ENCODE measurements around the gene PSMB10.
"Not testable (repeated sequence)": the region's sequence is repeated elsewhere in the genome, so short reads cannot be mapped to it uniquely, and the experiment has no call there.

The PSMB10 gene

DNA sequence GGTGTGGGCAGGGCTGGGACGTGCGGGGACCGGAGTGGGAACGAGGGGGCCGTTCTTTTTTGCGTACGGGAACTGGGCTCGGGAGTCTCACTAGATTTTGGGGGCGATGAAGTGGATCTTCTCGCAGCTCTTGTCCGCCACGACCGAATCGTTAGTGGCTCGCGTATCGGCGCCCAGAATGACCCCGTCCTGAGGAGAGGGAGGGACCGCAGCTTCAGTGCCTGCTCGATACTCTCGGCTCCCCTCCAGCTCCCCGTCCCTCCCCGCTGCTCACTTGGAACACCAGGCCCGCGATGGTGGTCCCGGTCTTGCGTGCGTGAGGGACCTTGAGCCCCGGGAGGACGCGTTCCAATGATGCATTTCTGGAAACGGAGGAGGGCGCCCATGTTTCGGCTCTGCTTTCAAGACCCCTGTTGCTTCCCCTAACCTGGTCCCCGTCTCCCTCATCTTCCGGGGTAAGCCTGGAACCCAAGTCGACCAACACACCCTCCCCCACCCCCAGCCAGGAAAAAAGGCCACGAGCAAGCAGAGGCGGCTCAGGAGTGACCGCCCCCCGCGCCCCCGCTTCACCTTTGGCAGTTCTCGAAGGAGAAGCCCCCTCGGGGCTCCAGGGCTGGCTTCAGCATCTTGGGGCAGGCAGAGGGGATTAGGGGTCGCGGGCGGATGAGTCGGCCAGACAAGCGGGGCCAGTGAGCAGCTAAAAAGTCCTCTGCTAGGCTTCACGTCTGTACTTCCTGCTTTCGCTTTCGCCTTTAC is at the start of gene PSMB10:
TSS of gene PSMB10 (minus strand) at position 727 of the 756 bp plus-strand sequence. CDS start at position 626, 101 bp downstream.
- no peak for DNase-seq

DNA sequence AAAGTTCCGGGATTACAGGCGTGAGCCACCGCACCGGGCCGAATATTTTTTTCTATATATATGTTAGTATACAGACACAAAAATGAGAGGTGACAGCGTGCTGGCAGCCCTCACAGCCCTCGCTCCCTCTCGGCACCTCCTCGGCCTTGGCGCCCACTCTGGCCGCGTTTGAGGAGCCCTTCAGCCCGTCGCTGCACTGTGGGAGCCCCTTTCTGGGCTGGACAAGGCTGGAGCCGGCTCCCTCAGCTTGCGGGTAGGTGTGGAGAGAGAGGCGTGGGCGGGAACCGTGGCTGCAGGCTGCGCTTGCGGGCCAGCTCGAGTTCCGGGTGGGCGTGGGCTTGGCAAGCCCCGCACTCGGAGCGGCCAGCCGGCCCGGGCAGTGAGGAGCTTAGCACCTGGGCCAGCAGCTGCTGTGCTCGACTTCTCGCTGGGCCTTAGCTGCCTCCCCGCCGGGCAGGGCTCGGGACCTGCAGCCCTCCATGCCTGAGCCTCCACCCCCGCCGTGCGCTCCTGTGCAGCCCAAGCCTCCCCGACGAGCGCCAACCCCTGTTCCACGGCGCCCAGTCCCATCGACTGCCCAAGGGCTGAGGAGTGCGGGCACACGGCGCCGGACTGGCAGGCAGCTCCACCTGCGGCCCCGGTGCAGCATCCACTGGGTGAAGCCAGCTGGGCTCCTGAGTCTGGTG is 45.5 kb upstream of the PSMB10 start:
- DNase-seq = no peak

DNA sequence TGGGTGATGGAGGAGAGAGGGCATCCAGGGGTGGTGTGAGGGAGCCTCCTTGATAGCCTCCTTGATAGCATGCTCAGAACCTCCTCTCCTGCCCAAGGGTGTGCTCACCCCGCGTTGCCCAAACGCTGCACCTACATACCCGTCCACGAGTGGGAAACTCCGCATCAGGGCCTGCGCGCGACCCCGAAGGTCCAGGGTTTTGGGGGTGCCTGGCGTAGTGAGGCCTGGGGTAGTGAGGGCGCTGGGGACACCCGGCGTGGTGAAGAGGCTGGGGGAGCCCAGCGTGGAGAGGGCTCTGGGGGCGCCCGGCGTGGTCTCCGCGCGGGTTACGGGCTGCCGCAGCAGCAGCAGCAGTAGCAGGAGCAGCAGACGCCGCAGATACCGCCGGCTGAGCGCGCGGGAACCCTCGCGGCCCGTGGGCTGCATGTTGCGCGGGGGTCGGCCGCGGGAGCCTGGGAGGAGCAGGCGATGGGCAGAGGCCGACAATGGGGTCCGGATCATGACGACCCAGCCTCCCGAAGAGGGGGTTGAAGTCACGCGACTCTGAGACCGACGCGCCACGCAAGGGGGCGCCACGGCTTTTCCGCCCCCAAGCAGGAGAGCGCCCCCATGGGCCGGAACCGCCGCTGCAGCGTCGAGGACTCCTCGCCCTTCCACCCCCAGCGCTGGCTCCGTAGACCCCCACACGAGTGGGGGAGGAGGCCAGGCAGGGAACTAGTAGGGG is 43.5 kb upstream of the PSMB10 start, which contains the start of gene DPEP3:
TSS of gene DPEP3 (minus strand) at position 545 of the 724 bp plus-strand sequence. CDS start at position 426, 119 bp downstream.
- DNase-seq = peak; percentile 11

DNA sequence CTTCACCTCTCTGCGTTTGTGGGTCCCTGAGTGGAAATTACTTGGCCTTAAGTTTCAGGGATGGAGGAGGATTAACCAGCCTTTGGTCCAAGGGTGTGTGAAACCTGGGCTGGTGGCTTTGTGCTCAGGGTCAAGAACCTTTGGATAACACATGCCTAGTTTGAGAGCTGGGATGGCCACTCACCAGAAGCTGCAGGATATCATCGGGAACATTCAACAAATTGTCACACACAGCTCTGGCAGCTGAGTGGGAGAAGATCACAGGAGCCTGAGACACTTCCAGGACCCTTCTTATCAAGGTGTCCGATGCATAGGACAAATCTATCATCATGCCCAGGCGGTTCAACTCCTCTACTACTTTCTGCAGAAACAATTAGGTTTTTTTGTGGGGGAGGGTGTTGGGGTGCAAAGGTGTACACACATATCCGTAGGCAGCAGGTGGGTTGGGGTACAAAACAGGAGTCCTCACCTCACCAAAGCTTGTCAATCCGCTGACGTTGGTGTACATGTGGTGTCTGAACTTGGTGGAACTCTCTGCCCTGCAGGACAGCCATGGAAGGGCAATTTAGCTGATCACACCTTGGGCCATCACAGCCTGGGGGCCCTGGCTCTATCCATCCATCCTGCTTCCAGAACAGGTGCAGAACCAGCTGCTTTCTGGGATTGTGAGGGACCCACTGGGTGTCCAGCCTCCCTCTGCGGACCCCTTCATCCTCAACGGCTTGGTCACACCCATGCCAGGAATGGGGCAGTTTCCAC is 41.0 kb upstream of the PSMB10 start:
- no peak for DNase-seq

DNA sequence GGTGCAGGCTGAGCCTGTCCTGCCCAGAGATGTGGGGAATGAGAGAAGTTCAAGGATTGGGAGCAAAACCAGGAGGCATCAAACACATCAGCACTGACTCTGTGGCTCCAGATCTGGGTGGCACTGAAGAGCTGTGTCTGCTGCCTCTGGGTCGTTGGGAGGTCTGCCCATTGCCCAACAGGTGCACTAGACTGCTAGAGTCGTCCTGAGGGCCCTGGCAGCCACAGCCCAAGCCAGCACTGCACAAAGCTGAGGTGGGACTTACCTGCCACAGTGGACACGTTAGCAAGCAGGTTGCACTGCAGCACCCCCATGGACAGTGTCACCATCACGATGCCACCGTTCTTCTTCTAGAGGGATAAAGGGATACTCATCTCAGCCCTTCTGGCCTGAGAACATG is 40.4 kb upstream of the PSMB10 start:
- DNase-seq = no peak

DNA sequence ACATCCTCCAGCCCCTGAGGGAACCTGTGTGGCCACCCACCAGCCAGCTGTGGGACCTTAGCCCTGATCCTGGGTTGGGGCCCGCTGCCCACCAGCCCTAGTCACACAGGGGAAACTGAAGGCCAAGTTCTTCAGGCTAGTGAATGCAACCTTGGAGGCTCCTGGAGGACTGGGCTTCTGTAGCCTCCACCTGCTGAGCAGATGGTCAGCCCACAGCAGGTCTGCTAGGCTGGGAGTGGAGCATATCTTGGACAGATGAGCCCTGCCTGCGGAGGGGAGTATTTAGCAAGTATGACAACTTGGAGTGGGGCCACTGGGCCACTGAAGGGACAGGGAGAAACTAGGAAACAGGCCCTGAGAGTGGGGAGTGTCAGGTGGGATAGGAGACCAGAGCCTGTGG is 39.6 kb upstream of the PSMB10 start:
- no peak for DNase-seq

DNA sequence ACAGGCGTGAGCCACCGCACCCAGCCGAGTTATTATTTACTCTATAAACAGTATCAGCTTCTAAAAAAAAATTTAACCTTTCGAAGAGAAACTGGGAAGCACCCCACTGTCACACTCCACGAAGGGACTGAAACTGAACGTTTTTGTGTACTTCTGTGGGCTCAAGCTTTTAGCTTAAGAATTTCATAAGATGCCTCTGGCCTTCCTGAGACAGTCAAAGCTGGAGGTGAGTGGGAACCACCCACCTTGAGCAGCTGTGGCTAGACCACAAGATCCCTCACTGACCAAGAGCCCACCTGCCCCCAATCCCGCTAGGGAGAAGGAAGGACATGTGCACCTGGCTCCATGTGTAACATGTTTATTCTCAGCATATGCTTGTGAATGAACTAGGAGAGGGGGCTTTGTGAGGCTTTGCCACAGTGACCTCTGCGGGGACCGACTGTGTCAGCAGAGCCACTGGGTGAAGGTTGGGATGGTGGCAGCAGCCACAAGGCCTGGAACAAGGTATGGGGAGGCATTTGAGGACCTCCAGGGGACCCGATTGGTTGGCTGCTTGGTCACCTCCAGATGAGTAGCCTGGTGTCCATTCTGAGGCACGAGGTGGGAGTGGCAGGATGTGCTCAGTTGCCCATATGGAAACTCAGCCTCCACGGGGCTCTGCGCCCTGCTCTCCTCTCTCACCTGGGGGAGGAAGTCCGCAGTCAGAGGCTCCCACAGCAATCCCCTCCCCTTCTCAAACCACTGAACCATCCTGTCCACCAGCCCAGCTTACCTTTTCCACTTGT is 38.9 kb upstream of the PSMB10 start:
- no peak for DNase-seq

DNA sequence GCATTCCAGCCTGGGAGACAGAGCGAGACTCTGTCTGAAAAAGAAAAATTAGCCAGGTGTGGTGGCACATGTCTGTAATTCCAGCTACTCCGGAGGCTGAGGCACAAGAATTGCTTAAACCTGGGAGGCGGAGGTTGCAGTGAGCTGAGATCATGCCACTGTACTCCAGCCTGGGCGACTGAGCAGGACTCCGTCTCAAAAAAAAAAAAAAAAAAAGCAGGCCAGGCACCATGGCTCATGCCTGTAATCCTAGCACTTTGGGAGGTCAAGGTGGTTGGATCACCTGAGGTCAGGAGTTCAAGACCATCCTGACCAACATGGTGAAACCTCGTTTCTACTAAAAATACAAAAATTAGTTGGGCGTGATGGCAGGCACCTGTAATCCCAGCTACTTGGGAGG is 35.6 kb upstream of the PSMB10 start:
- DNase-seq = not testable (repeated sequence)

DNA sequence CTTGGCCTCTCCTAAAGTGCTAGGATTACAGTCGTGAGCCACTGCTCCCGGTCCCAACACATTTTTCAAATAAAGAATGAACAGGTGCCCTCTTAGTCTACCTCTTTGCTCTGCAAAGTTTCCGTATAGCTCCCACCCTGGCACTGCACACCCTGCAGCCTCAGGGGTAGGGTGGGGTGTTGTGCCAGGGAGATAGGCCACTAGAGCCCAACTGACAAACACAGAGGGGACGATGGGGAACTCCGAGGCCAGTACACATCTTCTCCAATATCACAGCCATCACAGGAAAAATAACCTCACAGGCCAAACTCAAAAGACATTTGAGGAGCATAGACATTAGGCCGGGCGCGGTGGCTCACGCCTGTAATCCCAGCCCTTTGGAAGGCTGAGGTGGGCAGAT is 34.5 kb upstream of the PSMB10 start:
- DNase-seq = no peak

DNA sequence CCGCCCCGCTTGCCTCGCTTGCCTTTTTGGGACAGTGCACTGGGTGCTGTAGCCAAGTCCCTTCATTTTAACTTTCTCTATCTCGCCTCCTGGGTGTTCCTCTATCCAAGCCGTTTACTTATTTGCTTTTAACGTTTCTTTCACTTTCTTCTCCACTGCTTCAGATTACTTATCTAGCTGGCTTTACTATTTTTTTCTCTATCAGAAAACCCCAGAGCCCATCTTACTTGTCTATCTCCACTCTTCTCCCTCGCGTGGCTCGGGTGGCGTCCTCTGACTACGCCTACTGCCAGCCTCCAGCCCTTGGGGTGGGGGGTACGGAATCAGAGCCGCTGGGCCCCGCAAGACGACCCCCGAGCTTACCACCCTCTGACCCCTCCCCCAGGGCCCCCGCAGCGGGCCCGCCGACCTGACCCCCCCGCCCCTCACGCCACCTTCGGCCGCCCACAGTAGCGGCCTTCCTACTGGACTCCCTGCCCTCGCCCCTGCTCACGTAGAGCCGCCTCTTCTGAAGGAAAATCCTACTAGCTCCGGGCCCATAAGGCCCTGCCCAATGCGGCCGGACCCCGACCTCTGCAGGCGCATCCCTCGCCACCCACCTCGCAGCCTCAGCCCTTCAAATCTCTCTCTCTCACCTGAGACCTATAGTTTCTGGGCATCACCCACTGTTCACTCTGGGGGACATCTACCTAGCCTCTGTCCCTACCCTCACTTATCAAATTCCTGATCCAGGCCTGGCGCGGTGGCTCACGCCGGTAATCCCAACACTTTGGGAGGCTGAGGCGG is 32.8 kb upstream of the PSMB10 start:
- DNase-seq = peak; percentile 41

DNA sequence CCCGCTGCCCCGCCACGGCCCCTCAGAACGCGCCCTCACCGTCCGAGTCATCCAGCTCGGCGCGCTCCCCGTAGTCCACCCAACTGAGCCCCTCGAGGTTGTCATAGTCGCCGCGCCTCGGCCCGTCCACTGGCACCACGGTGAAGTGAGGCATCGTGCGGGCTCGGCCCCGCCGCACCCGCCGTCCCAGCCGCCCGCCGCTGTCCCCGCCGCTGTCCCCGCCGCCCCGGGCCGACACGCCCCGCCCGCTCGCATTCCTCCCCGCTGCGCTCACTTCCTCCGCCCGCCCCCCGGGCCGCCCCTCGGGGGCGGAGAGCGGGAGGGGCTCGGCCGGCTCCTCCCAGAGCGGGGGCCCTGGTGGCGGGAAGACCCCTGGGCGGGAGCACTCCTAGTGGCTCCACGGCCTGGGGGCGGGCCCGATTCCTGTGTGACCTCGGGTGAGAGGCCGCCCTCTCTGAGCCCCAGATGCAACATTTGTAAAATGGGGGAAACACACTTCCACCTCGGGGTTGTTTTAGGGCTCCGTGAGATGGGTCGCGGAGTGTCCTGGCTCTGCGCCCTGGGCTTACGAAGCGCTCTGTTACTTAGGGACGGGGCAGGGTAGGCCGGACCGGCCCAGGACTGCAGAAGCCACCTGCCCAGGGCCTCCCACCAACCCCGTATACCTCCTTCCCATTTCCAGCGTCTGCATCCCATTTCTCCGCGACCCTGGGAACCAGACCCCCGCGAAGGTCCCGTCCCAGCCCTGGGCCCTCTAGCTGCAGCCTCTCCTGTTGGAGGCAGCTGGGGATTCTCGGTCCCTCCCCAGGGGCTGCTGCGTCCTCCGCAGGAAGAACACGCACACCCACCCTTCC is 32.0 kb upstream of the PSMB10 start, which contains the start of gene SLC12A4:
TSS of gene SLC12A4 (minus strand) at position 238 of the 854 bp plus-strand sequence. CDS start at position 154, 84 bp downstream.
- DNase-seq = peak; percentile 78

DNA sequence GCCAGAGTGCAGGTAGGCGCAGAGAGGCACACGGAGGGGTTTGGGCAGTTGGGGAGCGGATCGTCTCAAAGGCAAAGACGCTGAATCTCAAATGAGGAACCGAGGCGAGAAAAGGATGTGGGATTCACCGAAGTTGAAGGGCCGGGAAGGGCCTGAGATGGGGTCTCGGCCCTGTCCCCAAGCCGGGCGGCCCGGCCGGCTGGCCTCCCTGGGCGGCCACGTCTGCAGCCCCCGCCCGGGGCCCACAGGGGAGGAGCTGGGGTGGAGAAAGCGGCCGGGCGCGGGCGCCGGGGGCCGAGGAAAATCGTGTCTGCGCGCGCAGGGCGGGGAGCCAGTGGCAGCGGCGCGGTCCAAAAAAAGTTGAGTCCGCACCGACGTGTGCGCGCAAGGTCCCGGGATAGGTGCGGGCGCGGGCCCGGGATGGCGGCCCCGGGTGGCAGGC is 31.3 kb upstream of the PSMB10 start:
- DNase-seq = peak; percentile 35

DNA sequence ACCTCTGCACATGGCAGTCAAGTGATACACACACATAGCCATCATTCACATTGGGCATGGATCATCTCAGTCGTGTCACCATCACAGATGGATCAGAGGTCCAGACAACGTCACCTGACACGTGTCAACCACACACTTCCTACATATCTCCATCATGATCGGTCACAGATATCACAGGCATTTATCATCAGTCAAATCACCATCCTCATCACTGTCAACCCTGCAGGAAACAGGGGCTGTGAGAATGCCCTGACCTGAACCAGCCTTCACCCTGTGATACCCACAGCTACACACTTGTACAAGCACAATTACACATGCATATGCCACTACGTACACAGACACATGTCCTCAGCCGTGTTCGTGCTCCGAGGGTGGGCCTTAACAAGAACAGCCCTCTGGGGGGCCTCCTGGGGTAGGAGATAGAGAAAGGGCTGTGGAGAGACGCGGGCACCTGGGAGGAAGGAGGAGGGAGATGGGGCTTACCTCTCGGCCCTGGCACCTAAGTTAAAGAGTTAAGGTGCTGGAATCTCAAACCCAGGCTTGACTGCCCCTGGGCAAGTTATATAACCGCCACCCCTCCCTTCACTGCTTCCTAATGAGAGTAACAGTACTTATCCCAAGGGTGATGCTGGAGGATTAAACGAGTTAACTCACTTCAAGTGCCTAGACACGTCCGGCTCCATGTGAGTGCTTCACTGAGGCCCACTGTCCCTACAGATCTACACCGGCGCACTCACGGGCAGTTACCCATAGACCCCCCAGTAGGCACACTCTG is 30.7 kb upstream of the PSMB10 start:
- DNase-seq = peak; percentile 21

DNA sequence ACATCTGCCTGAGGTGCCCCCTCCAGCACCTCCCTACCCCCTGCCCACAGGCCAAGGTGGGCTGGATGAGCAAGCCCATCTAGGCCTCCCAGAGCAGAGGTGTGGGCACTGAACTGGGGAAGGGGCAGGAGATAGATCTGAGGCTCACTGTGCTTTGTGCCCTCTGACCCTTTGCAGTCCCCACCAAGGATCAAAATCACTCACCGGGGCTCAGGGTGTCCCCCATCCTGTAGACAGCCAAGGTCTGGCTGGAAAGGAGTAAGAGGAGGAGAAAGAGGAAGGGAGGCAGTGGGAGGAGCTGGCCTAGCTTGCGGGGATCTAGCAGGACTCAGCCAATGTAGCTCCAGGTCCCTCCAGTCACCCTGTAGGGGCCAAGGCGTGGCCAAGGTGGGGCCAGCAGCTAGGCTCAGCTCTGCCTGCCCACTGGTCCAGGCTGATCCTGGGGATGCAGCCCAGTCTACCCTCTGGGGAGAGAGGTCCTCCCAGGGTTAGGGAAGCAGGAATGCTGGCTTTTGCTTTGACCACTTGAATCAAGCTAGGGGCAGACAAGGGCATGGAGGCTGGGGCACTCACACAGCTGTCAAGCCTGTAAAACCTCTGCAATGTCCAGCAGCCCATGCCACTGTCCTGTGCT is 30.0 kb upstream of the PSMB10 start:
- DNase-seq = peak; percentile 18

DNA sequence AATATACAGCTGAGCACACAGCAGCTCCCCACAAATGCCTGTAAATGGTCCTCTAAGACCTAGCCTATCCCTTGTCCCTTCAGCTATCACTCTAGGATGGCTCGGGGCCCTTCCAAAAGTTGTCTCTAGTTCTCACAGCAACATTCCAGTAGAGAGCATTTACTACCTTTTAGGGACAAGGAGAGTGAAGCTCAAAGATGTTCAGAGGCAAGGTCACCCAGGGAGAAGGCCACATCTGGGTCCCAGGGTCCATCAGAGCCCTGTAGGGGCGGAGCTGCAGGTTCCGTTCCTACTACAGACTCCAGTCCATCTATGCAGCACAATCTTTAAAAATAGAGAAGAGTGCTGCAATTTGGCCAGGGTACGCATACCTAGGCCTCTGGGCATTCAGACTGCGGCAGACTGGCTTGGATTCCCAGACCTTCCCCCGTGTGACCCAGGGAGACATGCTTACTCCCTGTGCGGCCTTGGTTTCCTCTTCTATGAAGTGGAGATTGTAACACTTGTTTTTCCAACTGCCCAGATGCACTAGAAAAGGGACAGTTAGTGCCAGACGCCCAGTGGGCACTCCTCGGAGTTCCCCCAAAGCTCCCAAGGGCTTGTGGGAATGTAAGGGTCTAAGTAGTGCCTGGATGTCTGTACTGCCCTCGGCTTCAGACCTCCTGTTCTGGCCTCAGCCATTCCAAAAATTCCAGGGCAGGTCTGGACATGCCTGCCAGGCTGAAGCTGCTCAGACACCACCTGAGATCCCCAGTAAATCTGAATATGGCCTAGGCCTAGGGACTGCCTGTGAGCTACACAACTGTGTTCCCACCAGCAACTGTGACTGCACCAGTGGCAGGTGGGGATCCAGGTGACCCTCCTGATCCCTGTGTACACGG is 29.3 kb upstream of the PSMB10 start:
- DNase-seq = no peak

DNA sequence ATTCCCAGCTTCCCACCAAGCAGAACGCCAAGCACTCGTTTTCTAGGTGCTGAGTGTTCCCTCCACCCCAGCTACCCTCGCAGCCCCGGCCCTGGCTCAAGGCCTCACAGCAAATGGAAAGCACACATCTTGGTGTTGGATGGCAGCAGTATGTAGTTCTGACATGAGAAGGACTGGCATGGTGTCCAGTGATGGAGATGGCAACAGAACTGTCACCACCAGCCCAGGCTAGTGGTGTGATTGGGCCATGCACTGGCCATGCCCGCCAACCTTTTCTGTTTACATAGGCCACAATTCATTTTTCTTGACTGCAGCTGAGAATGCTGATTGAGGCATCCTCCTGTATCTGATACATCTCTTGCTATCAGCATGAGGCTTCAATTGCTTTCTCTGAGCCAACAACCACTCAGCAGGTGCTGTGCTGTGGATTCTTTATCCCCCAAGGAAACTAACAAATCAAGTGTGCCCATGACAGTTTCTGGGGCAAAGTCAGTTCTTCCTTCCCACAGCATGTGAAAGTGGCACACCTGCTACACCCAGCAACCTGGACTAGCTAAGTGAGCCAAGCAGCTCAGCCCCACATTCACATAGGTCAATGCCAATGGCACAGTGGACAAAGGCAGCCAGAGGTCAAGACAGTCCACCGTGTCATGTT is 28.0 kb upstream of the PSMB10 start:
- DNase-seq = no peak

All from suppressor macrophage treated with lipopolysaccharide for 4 hours (primary cell).